GM21367 (cell line): Measurements from ENCODE around the gene ANKS3.

Experiments
- ATAC-seq: cut with Tn5 transposase; IDR thresholded peaks from one replicate; pipeline ENCODE4 v1.9.1; 2021; ENCODE audit not compliant: unreplicated experiment

Gene ANKS3

GRCh38 chr16:4685776-4686496 is 48.1 kb downstream of the ANKS3 start:
- ATAC-seq: no peak

DNA sequence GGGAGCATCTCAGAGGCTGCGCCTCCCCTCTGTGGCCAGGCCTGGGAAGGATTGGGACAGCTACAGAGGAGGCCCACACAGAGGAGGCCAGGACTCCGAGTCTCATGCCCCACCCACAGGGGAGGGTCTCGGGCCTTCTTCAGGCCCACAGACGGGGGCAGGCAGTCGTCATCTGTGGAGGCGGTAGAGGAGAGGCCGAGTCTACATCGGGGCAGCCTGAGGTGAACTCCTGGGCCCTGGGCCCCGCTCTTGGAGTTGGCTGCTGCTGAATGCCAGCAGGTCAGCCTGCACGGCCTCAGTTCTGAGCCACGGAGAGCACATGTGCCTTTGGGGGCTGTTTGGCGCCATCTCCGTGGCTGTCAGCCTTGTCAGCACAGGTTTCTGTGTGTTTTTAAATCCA is 48.8 kb downstream of the ANKS3 start:
- no peak for ATAC-seq

- no peak for ATAC-seq
These were observed 49.3 kb downstream of the ANKS3 start for GRCh38 chr16:4684763-4685162.

- ATAC-seq: no peak
These were observed 49.9 kb downstream of the ANKS3 start for GRCh38 chr16:4684058-4684715.

DNA sequence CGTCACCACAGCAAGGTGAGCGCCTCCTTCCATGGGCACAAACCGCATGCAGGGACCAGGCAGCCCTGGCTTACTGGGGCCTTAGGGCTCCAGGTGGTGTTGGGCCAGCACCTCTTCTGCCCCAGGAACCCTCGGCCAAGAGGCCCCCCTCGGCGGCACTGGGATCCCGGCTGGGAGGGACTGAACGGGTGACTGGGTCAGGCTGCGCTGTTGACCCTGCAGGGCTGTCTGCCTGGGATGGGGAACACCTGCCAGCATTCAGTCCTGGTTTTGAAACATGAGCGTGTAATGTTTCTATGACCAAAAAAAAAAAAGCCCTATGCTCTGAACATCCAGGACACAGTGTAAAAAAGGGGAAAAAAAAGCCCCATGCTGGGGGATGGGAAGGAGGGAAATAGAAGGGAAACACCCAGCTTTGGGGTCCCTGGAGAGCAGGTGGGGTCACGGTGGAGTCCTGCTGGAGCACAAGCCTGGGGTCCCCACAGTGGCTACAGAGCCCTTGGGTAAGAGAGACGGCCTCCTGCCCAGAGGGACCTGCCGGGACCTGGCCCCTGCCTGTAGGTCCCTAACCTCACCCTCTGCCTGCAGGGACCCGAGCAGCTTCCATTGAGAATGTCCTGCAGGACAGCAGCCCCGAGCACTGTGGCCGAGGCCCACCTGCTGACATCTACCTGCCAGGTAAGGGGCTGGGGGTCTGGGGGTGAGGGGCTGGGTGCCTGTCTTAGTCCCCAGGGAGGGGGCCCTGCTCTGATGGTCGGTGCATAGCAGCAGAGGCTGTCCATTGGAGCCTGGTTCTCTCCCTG is 50.6 kb downstream of the ANKS3 start:
- no peak for ATAC-seq

DNA sequence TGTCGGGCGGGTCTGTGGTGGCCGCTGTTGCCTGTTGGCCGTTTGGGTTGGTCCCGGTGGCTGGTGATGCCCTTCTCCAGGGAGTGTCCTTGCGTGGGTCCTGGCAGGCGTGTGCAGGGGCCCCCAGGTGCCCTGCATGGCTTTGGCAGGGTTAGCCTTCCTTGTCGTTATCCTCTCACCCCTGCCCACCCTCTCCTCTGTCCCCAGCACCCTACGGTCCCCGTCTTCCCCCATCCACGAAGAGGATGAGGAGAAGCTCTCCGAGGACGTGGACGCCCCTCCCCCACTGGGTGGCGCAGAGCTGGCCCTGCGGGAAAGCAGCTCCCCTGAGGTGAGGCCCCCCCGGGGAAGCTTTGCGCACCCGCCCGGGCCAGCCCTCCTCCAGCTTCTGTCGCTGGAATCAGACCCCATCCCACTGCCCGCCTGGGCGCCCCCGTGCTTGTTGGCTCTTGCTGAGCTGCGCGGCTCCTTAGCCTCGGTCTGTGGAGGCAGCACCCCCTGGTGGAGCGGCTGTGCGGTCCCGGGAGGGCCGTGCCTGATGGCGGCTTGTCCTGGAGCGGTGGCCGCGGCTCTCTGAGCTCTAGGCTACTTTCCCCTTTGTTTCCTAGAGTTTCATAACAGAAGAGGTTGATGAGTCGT is 51.3 kb downstream of the ANKS3 start:
- no peak for ATAC-seq

DNA sequence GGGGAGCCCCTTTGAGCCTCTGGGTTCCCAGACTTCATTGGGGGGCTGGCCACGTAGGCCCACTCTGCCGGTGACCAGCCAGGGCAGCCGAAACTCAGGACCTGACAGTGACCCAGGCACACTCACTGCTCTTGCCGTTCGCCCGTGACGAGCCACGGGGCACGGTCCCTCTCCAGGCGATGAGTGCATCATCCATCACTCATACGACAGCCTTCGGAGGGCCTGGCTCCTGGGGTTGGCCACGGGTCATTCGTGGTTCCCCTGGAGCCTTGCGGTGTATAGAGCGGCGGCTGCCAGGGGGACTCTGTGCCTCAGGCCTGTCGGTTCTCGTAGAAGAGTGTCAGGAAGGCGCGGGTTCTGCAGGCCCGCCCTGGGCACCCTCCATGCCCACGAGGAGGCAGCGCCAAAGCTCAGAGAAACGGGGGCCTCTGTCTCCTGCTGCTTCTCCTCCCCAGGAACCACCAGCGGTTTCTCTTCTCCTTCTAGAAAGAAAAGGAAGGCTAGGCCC is 51.9 kb downstream of the ANKS3 start:
- no peak for ATAC-seq

- ATAC-seq: no peak
These were observed 52.5 kb downstream of the ANKS3 start for GRCh38 chr16:4681471-4682083.

DNA sequence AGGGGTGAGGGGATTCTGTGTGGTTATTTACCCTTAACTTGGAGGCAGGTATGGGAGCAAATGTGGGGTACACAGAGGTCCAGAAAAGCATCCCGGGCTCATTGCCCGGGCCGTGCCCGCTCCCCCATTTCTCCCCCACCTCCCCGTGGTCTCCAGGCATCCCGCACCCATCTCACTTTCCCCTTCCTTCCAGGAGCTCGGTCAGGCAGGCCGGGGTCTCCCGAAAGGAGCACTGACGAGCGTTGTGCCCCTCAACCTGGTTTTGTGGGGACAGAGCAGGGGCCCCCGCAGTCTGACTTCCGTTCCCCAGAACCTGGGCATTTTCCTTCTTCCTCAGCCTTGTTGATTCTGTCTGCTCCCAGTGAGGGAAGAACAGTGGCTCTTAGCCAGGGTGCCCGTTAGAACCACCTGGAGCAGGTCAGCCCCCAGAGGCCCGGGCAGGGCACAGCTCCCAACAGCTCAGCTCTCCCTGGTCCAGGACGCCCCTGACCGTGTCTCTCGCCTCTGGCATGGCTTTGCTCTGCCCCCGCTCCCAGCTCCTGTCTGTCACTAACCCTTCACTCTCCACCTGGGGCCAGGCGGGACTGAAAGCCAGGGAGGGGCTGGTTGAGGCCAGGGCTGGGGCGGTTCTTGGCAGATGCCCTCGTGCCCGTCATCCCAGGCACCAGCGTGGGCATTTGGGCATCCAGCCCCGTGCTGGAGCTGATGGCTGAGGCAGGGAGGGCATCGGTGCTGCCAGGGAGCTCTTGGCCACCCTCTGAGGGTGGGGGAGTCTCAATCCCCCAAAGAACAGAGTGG is 53.2 kb downstream of the ANKS3 start:
- no peak for ATAC-seq

DNA sequence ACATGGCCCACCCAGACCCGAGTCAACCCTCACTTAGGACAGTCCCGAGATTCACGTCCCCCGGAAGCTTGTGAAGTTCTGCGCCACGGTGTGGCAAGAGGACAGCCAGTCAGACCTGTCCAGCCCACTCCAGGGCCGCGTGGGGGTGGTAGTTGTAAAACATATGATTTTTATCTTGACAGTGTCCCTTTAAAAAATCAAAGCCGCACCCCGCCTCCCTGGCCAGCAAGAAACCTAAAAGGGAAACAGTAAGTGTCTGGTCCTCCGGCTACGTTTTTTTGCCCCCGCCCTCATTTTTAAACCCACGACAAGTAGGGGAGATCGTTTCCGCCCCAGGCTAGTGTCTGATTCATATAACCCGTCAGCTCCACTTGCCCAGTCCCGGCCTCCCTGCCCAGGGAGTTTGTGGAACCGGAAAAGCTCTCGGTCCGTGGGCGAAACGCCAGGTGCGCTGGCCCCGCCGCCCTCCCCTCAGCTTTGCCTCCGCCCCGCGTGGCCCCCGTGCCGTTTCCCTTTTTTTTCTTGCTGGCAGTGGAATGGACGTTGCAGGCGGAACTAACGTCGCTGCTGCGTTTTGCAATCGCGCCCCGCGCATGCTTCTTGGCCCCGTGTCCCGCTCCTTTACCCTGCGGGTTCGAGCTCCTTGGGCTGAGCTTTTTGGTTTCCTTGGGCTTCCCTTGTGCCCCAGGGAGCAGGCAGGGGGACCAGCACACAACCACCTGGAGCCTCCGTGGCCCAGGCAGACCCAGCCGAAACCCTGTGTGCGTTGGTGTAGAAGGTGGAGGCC is 54.0 kb downstream of the ANKS3 start:
- no peak for ATAC-seq

GRCh38 chr16:4679156-4679849 is 54.8 kb downstream of the ANKS3 start:
- ATAC-seq: no peak

DNA sequence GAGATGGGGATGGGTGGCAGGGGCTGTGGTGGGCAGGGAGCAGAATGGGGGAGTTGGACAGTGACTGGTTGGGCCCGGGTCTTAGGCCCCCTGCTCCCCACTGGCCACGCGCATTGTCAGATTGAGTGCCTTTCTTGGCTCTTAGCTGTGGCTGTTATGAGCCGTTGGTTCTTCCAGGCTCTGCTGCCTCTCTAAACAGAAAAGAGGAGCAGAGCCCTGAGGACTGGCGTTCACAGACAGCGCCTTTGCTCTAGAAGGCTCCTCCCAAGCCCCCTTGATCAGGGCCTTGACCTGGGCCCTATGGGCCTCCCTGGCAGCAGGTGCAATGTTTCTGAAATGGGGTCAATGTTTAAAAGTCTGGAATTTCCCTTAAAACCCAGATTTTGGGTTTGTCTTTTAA is 55.5 kb downstream of the ANKS3 start:
- ATAC-seq: no peak

DNA sequence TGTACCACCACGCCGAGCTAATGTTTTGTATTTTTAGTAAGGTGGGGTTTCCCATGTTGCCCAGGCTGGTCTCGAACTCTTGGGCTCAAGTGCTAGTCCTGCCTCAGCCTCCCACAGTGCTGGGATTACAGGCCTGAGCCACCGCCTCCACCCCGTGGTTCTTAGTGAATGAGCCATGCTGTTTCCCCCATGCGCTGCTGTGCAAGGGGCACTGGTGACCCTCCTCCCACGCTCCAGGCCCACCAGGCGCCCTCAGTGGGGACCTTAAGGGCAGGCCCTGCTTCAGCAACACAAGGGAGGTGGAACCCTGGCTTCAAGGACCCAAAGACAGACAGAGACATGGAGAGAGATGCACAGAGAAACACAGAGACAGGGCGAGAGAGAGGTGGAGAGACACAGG is 56.1 kb downstream of the ANKS3 start:
- ATAC-seq: no peak

- ATAC-seq: no peak
These were observed 56.7 kb downstream of the ANKS3 start for GRCh38 chr16:4677390-4677789.

GRCh38 chr16:4676831-4677230 is 57.2 kb downstream of the ANKS3 start:
- ATAC-seq: no peak

GRCh38 chr16:4675864-4676786 is 57.9 kb downstream of the ANKS3 start:
- no peak for ATAC-seq

DNA sequence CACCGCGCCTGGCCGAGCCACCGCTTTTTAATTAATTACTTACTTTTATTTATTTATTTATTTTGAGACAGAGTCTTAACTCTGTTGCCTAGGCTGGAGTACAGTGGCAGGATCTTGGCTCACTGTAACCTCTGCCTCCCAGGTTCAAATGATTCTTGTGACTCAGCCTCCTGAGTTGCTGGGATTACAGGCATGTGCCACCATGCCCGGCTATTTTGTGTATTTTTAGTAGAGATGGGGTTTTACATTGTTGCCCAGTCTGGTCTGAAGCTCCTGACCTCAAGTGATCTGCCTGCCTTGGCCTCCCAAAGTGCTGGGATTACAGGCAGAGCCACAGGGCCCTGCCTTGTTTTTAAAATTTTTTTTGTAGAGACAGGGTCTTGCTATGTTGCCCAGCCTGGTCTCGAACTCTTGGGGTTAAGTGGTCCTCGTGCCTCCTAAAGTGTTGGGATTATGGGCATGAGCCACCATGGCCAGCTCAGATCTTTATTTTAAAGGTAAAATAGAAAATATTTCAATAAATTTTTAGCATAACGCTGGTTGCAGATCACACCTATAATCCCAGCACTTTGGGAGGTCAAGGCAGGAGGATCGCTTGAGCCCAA is 59.0 kb downstream of the ANKS3 start:
- ATAC-seq: no peak
